ENCODE measurements around the gene HSPB3.

HSPB3 gene

GRCh38 chr5:54449923-54450322 is 5.6 kb upstream of the HSPB3 start:
- POLR2A ChIA-PET = no interaction called here

DNA sequence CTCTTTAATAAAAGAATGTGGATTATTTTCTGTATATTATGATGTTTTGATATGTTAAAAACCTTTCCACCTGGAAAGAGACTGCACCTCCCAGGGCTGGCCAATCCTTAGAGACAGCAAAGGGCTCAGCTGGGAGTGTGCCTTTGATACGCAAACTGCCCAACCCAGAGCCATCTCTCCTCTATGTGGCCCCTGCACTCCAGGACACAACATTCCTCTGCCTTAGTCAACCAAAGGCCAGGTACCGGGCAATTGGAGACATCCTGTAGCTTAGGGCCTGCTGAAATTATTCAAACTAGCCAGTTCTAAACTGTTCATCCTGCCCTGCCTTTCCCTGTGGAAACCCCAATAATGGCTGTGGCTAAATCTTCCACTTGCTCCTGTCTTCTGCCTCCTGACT is 5.0 kb upstream of the HSPB3 start:
- no peak for DNase-seq (ENCODE audit: extremely low spot score)
- TF ChIP-seq SUZ12 (IDR thresholded peaks at IDR 0.05) (no peak), L3MBTL2 (conservative IDR thresholded peaks at IDR 0.05) (no peak), ZNF384 (IDR thresholded peaks at IDR 0.05) (no peak), FOXK2 (IDR thresholded peaks at IDR 0.05) (no peak), SP1 (IDR thresholded peaks at IDR 0.05) (no peak), TARDBP (IDR thresholded peaks at IDR 0.05) (no peak), LEF1 (IDR thresholded peaks at IDR 0.05; ENCODE audit: borderline replicate concordance) (no peak)
- TF ChIP-seq, protein P1, sequence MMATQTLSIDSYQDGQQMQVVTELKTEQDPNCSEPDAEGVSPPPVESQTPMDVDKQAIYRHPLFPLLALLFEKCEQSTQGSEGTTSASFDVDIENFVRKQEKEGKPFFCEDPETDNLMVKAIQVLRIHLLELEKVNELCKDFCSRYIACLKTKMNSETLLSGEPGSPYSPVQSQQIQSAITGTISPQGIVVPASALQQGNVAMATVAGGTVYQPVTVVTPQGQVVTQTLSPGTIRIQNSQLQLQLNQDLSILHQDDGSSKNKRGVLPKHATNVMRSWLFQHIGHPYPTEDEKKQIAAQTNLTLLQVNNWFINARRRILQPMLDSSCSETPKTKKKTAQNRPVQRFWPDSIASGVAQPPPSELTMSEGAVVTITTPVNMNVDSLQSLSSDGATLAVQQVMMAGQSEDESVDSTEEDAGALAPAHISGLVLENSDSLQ (IDR thresholded peaks at IDR 0.05) = no peak
- POLR2A ChIA-PET = no interaction called here
- CTCF ChIA-PET = no interaction called here

More at GRCh38 chr5:54449923-54450322, 5.6 kb upstream of the HSPB3 start:
- CTCF ChIA-PET = no interaction called here
- DNase-seq (ENCODE audit: extremely low spot score) = no peak
- TF ChIP-seq FOXA1 (IDR thresholded peaks at IDR 0.05) = no peak
- TF ChIP-seq BHLHE40 (IDR thresholded peaks at IDR 0.05; ENCODE audit: borderline replicate concordance) = no peak
- TF ChIP-seq HDGF (IDR thresholded peaks at IDR 0.05; ENCODE audit: borderline replicate concordance) = no peak
- TF ChIP-seq SUZ12 (IDR thresholded peaks at IDR 0.05) = no peak
- no peak for TF ChIP-seq ARNT (IDR thresholded peaks at IDR 0.05)
- TF ChIP-seq SP1 (IDR thresholded peaks at IDR 0.05) = no peak
- no peak for TF ChIP-seq FOXM1 (IDR thresholded peaks at IDR 0.05; ENCODE audit: borderline replicate concordance)
- TF ChIP-seq, protein P1 (IDR thresholded peaks at IDR 0.05) = no peak
- TF ChIP-seq TARDBP (IDR thresholded peaks at IDR 0.05) = no peak

DNA sequence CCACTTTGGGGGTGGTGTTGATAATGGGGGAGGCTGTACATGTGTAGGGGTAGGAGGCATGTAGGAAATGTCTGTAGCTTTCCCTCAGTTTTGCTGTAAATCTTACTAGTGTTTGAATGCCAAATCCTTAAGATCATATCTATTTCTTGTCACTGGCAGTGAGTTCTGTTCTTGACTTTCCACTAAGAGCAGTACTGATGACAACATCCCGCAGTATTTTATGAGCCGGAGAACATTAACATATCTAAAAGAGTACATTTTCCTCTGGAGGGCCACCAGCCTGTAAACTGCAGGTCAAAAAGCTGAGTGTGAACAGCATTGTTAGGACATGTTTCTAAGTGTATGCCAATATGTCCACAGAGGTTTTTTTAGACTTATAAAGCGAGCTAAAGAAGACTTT is 2.5 kb upstream of the HSPB3 start:
- DNase-seq (ENCODE audit: extremely low spot score) = no peak
- CTCF ChIA-PET = no interaction called here
- POLR2A ChIA-PET = no interaction called here
- TF ChIP-seq TARDBP (IDR thresholded peaks at IDR 0.05) (no peak), FOXK2 (IDR thresholded peaks at IDR 0.05) (no peak), CTBP1 (IDR thresholded peaks at IDR 0.05; ENCODE audit: borderline replicate concordance) (no peak), FOXA1 (IDR thresholded peaks at IDR 0.05) (no peak), L3MBTL2 (conservative IDR thresholded peaks at IDR 0.05) (no peak), FOXM1 (IDR thresholded peaks at IDR 0.05; ENCODE audit: borderline replicate concordance) (no peak), NFRKB (IDR thresholded peaks at IDR 0.05) (no peak), HDGF (IDR thresholded peaks at IDR 0.05; ENCODE audit: borderline replicate concordance) (no peak), SP1 (IDR thresholded peaks at IDR 0.05) (no peak), ZNF384 (IDR thresholded peaks at IDR 0.05) (no peak), BHLHE40 (IDR thresholded peaks at IDR 0.05; ENCODE audit: borderline replicate concordance) (no peak)
- TF ChIP-seq, protein P1 (IDR thresholded peaks at IDR 0.05) = no peak

- DNase-seq (ENCODE audit: extremely low spot score) = no peak
- ChIA-PET POLR2A (no interaction called here), CTCF (interaction anchor here (1.0 kb wide), 1 partner anchor 34 kb away, joined by 3 read pairs; no protein-coding TSS in a partner anchor)
- TF ChIP-seq LEF1 (IDR thresholded peaks at IDR 0.05; ENCODE audit: borderline replicate concordance) (no peak), ELF4 (IDR thresholded peaks at IDR 0.05) (no peak), CTBP1 (IDR thresholded peaks at IDR 0.05; ENCODE audit: borderline replicate concordance) (no peak), SP1 (IDR thresholded peaks at IDR 0.05) (no peak), FOXM1 (IDR thresholded peaks at IDR 0.05; ENCODE audit: borderline replicate concordance) (no peak), ZNF384 (IDR thresholded peaks at IDR 0.05) (no peak), HDGF (IDR thresholded peaks at IDR 0.05; ENCODE audit: borderline replicate concordance) (no peak), SUZ12 (IDR thresholded peaks at IDR 0.05) (no peak), L3MBTL2 (conservative IDR thresholded peaks at IDR 0.05) (no peak), TARDBP (IDR thresholded peaks at IDR 0.05) (no peak), FOXA1 (IDR thresholded peaks at IDR 0.05) (no peak), NFRKB (IDR thresholded peaks at IDR 0.05) (no peak)
These were observed 897 bp upstream of the HSPB3 start for GRCh38 chr5:54454602-54455001.

- ChIA-PET CTCF (interaction anchor here (0.5 to 1.1 kb wide), 4 partner anchors 10 to 720 kb away, joined by 3 to 4 read pairs (median 3); no protein-coding TSS in a partner anchor), POLR2A (interaction anchor here (0.8 to 1.2 kb wide), 2 partner anchors 11 to 146 kb away, joined by 4 read pairs; no protein-coding TSS in a partner anchor)
- DNase-seq (ENCODE audit: extremely low spot score) = no peak
- TF ChIP-seq FOXK2 (IDR thresholded peaks at IDR 0.05) = no peak
- TF ChIP-seq BHLHE40 (IDR thresholded peaks at IDR 0.05; ENCODE audit: borderline replicate concordance) = no peak
- no peak for TF ChIP-seq SP1 (IDR thresholded peaks at IDR 0.05)
- no peak for TF ChIP-seq L3MBTL2 (conservative IDR thresholded peaks at IDR 0.05)
- TF ChIP-seq ZNF384 (IDR thresholded peaks at IDR 0.05) = no peak
- no peak for TF ChIP-seq SUZ12 (IDR thresholded peaks at IDR 0.05)
- TF ChIP-seq ELF4 (IDR thresholded peaks at IDR 0.05) = no peak
- TF ChIP-seq CTBP1 (IDR thresholded peaks at IDR 0.05; ENCODE audit: borderline replicate concordance) = no peak
- no peak for TF ChIP-seq LEF1 (IDR thresholded peaks at IDR 0.05; ENCODE audit: borderline replicate concordance)
- no peak for TF ChIP-seq FOXA1 (IDR thresholded peaks at IDR 0.05)
- TF ChIP-seq, protein P1 (IDR thresholded peaks at IDR 0.05) = no peak
- TF ChIP-seq HDGF (IDR thresholded peaks at IDR 0.05; ENCODE audit: borderline replicate concordance) = no peak
- no peak for TF ChIP-seq TARDBP (IDR thresholded peaks at IDR 0.05)
- TF ChIP-seq NFRKB (IDR thresholded peaks at IDR 0.05) = no peak
- TF ChIP-seq ARNT (IDR thresholded peaks at IDR 0.05) = no peak
- no peak for TF ChIP-seq FOXM1 (IDR thresholded peaks at IDR 0.05; ENCODE audit: borderline replicate concordance)
These were observed 1.8 kb downstream of the HSPB3 start for GRCh38 chr5:54457094-54457862.
